Ammon's horn (tissue), 1 donor: ENCODE results near the gene KSR2.
A peak's percentile ranks its signal among the peaks of the same experiment; 100 is the strongest.

ENCODE experiments used
- DNase-seq: peaks from one replicate; pipeline ENCODE4 v3.0.0-alpha.2; 2016; ENCODE audit warnings: low spot score

The KSR2 gene

GRCh38 chr12:117692512-117692911 is 276.3 kb downstream of the KSR2 start:
- no peak for DNase-seq

GRCh38 chr12:117689857-117690256 is 278.9 kb downstream of the KSR2 start:
- DNase-seq: no peak

- no peak for DNase-seq
Measured at GRCh38 chr12:117688446-117688845, 280.3 kb downstream of the KSR2 start.

- no peak for DNase-seq
Measured at GRCh38 chr12:117686911-117687377, 281.8 kb downstream of the KSR2 start.

GRCh38 chr12:117686210-117686609 is 282.6 kb downstream of the KSR2 start:
- DNase-seq: no peak

- DNase-seq: no peak
Measured at GRCh38 chr12:117685110-117685926, 283.5 kb downstream of the KSR2 start.

- no peak for DNase-seq
Measured at GRCh38 chr12:117684471-117684870, 284.3 kb downstream of the KSR2 start.

GRCh38 chr12:117680312-117680711 is 288.5 kb downstream of the KSR2 start:
- DNase-seq: no peak

GRCh38 chr12:117679776-117680175 is 289.0 kb downstream of the KSR2 start:
- no peak for DNase-seq

GRCh38 chr12:117674763-117675162 is 294.0 kb downstream of the KSR2 start:
- DNase-seq: no peak

GRCh38 chr12:117674313-117674712 is 294.5 kb downstream of the KSR2 start:
- no peak for DNase-seq

- DNase-seq: no peak
Measured at GRCh38 chr12:117671734-117672133, 297.1 kb downstream of the KSR2 start.

- DNase-seq: no peak
Measured at GRCh38 chr12:117664169-117664568, 304.6 kb downstream of the KSR2 start.

GRCh38 chr12:117662620-117663395 is 306.0 kb downstream of the KSR2 start:
- no peak for DNase-seq

GRCh38 chr12:117662220-117662619 is 306.6 kb downstream of the KSR2 start:
- DNase-seq: no peak

GRCh38 chr12:117661471-117661870 is 307.3 kb downstream of the KSR2 start:
- no peak for DNase-seq

- DNase-seq: no peak
Measured at GRCh38 chr12:117660896-117661295, 307.9 kb downstream of the KSR2 start.

GRCh38 chr12:117658226-117658625 is 310.6 kb downstream of the KSR2 start:
- DNase-seq: no peak

GRCh38 chr12:117649796-117650195 is 319.0 kb downstream of the KSR2 start:
- no peak for DNase-seq

- DNase-seq: peak; percentile 8
Measured at GRCh38 chr12:117646520-117646919, 322.3 kb downstream of the KSR2 start.

- DNase-seq: no peak
Measured at GRCh38 chr12:117645473-117645872, 323.3 kb downstream of the KSR2 start.

GRCh38 chr12:117643971-117644370 is 324.8 kb downstream of the KSR2 start:
- DNase-seq: no peak

GRCh38 chr12:117641885-117642284 is 326.9 kb downstream of the KSR2 start:
- no peak for DNase-seq
